Measurements from ENCODE around the gene NOS1AP. TPM values are rescaled to one million over a fixed set of nuclear protein-coding genes. Genes with fewer than 3 reads are reported as not detected.

Gene NOS1AP
- total and polyA plus RNA-seq, 2 donors (not counting 3 experiments of a cell fraction or from before 2014, with no cell fraction given), result 1.3 to 5.4 TPM

DNA sequence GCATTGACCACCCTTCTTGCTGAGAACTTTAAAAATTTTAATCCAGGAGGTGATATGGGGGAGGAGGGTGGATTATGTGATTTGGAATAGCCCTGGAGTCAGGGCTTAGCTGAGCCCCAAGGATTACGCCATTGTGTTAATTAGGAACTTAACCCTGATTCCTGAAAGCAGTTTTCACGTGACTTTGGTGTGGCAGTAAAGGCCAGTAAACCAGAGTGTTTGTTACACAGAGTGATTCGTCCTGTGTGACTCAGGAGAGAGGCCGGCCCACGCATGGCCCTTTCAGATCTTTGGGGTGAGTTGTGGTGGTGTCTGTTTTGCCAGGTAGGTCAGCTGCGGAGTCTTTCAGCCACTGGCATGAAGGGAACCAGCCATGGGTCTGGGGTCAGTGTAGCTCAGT, 107.6 kb downstream of the NOS1AP start:
- ChIA-PET POLR2A (no interaction called here), CTCF (interaction anchor here (0.6 to 1.3 kb wide), 4 partner anchors 10 to 77 kb away, joined by 3 to 4 read pairs (median 3); no protein-coding TSS in a partner anchor)
- intact Hi-C loops (cut with micrococcal nuclease), result no loop called here

GRCh38 chr1:162178432-162178831, 108.9 kb downstream of the NOS1AP start:
- H3K27ac ChIP-seq (ENCODE audit: insufficient read depth, low read depth, low read length), result no peak overlapping the region
- no peaks in the 10 kb centered on the region for H4K20me1 ChIP-seq (replicated peaks; ENCODE audit: control insufficient read depth, extremely low read depth, insufficient read depth, low read length)
- no peaks in the 10 kb centered on the region for H3K36me3 ChIP-seq (ENCODE audit: control insufficient read depth in 2 of 2, extremely low read depth in 1 of 2, insufficient read depth in 2 of 2, low read length in 2 of 2)
- FAIRE-seq (no peak), DNase-seq (ENCODE audit: low read depth, low spot score) (no peak)
- no peaks in the 10 kb centered on the region for H3K4me1 ChIP-seq (ENCODE audit: control insufficient read depth, extremely low read depth, insufficient read depth, low read length)
- ChIA-PET CTCF (interaction anchor here (0.8 kb wide), 1 partner anchor 9 kb away, joined by 3 read pairs; no protein-coding TSS in a partner anchor), POLR2A (no interaction called here)
- no peaks in the 10 kb centered on the region for H3K9me1 ChIP-seq (replicated peaks; ENCODE audit: control insufficient read depth, extremely low read depth, insufficient read depth, low read length)
- intact Hi-C loops (cut with micrococcal nuclease) (no loop called here), dilution Hi-C loops (cut with MboI; ENCODE audit: extremely low pct_ligation_motif_present, low sequenced_read_pairs) (no loop called here)
- no TSS peak for BruUV-seq (replicated peaks)
- no peak overlapping the region for H3K4me2 ChIP-seq (ENCODE audit: insufficient read depth, low read length)
- no peak overlapping the region for H3K4me3 ChIP-seq (replicated peaks in 1 of 3; ENCODE audit: insufficient read depth in 1 of 3, low read depth in 1 of 3, low read length in 3 of 3)
- H2AFZ ChIP-seq (ENCODE audit: low read depth, low read length), result no peak overlapping the region
- no peak overlapping the region for H3K9ac ChIP-seq (replicated peaks; ENCODE audit: extremely low read depth, insufficient read depth, low read length)
- H3K9me3 ChIP-seq (replicated peaks; ENCODE audit: control insufficient read depth, insufficient read depth, low read length), result no peaks in the 10 kb centered on the region
- no peaks in the 10 kb centered on the region for H3K27me3 ChIP-seq (ENCODE audit: control insufficient read depth in 2 of 2, insufficient read depth in 2 of 2, low read length in 2 of 2)
- no peak for TF ChIP-seq MYC (IDR thresholded peaks at IDR 0.05; ENCODE audit: low read depth, low read length)
- TF ChIP-seq POLR2AphosphoS5 (IDR thresholded peaks at IDR 0.05; ENCODE audit: insufficient read depth, low read depth, low read length), result no peak
- TF ChIP-seq, protein P1, sequence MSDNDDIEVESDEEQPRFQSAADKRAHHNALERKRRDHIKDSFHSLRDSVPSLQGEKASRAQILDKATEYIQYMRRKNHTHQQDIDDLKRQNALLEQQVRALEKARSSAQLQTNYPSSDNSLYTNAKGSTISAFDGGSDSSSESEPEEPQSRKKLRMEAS (IDR thresholded peaks at IDR 0.05; ENCODE audit: insufficient read depth, insufficient read length), result no peak
- TF ChIP-seq FOS (IDR thresholded peaks at IDR 0.05; ENCODE audit: borderline replicate concordance, insufficient read depth, low read length), result no peak
- TF ChIP-seq CTCF (IDR thresholded peaks at IDR 0.05; ENCODE audit: extremely low read depth in 1 of 2, insufficient read depth in 1 of 2, low read depth in 1 of 2, low read length in 2 of 2), result no peak
- no peak for TF ChIP-seq GATA2 (IDR thresholded peaks at IDR 0.05; ENCODE audit: insufficient read depth, insufficient read length, low read depth, low read length)
- no peak for TF ChIP-seq EZH2 (IDR thresholded peaks at IDR 0.05; ENCODE audit: borderline replicate concordance, low read depth, low read length, severe bottlenecking)
- TF ChIP-seq POLR2A (IDR thresholded peaks at IDR 0.05; ENCODE audit: low read depth, low read length), result no peak
- H3K79me2 ChIP-seq (ENCODE audit: control insufficient read depth, insufficient read depth, low read length), result no peaks in the 10 kb centered on the region

More for the DNA sequence above, 107.6 kb downstream of the NOS1AP start:
- no TSS peak for BruUV-seq (replicated peaks)
- H3K79me2 ChIP-seq (ENCODE audit: control insufficient read depth, insufficient read depth, low read length), result no peaks in the 10 kb centered on the region
- no peaks in the 10 kb centered on the region for H3K9me3 ChIP-seq (replicated peaks; ENCODE audit: control insufficient read depth, insufficient read depth, low read length)
- H3K4me3 ChIP-seq (replicated peaks in 1 of 3; ENCODE audit: insufficient read depth in 1 of 3, low read depth in 1 of 3, low read length in 3 of 3), result no peak overlapping the region
- no peaks in the 10 kb centered on the region for H3K9me1 ChIP-seq (replicated peaks; ENCODE audit: control insufficient read depth, extremely low read depth, insufficient read depth, low read length)
- no peak overlapping the region for H2AFZ ChIP-seq (ENCODE audit: low read depth, low read length)
- no peaks in the 10 kb centered on the region for H3K27me3 ChIP-seq (ENCODE audit: control insufficient read depth in 2 of 2, insufficient read depth in 2 of 2, low read length in 2 of 2)
- no peaks in the 10 kb centered on the region for H3K36me3 ChIP-seq (ENCODE audit: control insufficient read depth in 2 of 2, extremely low read depth in 1 of 2, insufficient read depth in 2 of 2, low read length in 2 of 2)
- dilution Hi-C loops (cut with MboI; ENCODE audit: extremely low pct_ligation_motif_present, low sequenced_read_pairs), result no loop called here
- DNase-seq (ENCODE audit: low read depth, low spot score) (no peak), FAIRE-seq (no peak)
- no peak overlapping the region for H3K27ac ChIP-seq (ENCODE audit: insufficient read depth, low read depth, low read length)
- no peaks in the 10 kb centered on the region for H3K4me1 ChIP-seq (ENCODE audit: control insufficient read depth, extremely low read depth, insufficient read depth, low read length)
- H3K4me2 ChIP-seq (ENCODE audit: insufficient read depth, low read length), result no peak overlapping the region
- TF ChIP-seq FOS (IDR thresholded peaks at IDR 0.05; ENCODE audit: borderline replicate concordance, insufficient read depth, low read length), result no peak
- no peaks in the 10 kb centered on the region for H4K20me1 ChIP-seq (replicated peaks; ENCODE audit: control insufficient read depth, extremely low read depth, insufficient read depth, low read length)
- H3K9ac ChIP-seq (replicated peaks; ENCODE audit: extremely low read depth, insufficient read depth, low read length), result no peak overlapping the region
